ENCODE data around the gene OVCH1. TPM values are rescaled to one million over a fixed set of nuclear protein-coding genes. Genes with fewer than 3 reads are reported as not detected.

OVCH1 gene
- total RNA-seq, 1 experiment from 2014 or later: 0.04 TPM

DNA sequence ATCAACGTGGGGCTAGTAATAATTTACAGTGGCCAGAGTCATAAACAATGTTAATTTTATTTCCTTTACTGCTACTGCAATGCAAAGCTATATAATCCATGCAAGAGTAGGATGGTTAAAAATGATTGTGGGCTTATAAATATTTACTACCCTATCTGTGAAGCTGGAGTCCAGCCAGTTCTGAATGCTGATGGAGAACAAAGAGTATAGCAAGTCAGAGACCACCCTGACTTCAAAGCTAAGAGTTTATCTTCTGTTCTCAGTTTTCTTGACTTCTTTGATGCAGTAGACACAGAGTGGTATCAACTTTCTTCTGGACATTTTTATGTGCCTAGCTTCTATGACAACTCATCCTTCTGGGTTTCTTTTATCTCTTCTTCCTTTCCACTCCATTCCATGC, 34.0 kb upstream of the OVCH1 start (continued):
- no peak for TF ChIP-seq ERG (CRISPR knock-in tag; IDR thresholded peaks at IDR 0.05)

GRCh38 chr12:29530436-29530835, 33.0 kb upstream of the OVCH1 start:
- Mint-ChIP-seq H3K4me3 (no peak overlapping the region), H3K27ac (no peak overlapping the region), H3K27me3 (ENCODE audit: low read depth) (no peaks in the 10 kb centered on the region), H3K4me1 (0 out of 2 replicates have a peak, but pooled peaks cover 4% of the 10 kb centered on the region), H3K36me3 (no peaks in the 10 kb centered on the region), H3K9me3 (no peaks in the 10 kb centered on the region)
- ATAC-seq: no peak
- POLR2A ChIA-PET: no interaction called here
- no peak for DNase-seq (ENCODE audit: low spot score)
- CTCF ChIA-PET: interaction anchor here (1.0 kb wide), 1 partner anchor 363 kb away, joined by 3 read pairs; no protein-coding TSS in a partner anchor
- TF ChIP-seq NFATC4 (CRISPR knock-in tag; IDR thresholded peaks at IDR 0.05): no peak

DNA sequence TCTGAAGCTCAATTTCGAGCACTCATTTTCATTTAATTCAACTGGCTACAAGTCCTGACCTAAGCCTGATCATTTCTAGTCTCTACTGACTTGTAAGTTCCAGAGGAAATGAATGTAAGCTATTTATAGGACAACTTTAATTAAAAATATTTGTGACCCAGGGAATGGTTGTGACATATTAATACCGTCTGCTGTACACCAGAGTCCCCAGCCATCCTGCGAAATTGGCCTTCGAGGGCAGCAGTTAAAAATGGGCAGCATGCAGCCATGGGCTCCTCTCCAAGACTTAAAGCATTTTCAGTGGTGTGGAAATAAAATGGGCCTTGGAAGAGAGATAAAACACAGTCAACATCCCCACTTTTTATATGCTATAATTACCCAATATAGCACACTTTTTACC, 30.7 kb upstream of the OVCH1 start:
- Mint-ChIP-seq H3K4me1 (no peaks in the 10 kb centered on the region), H3K9me3 (no peaks in the 10 kb centered on the region), H3K27me3 (ENCODE audit: low read depth) (no peaks in the 10 kb centered on the region), H3K4me3 (no peak overlapping the region), H3K36me3 (no peaks in the 10 kb centered on the region), H3K27ac (no peak overlapping the region)
- ChIA-PET POLR2A (no interaction called here), CTCF (no interaction called here)
- DNase-seq (ENCODE audit: low spot score) (no peak), ATAC-seq (no peak)
- TF ChIP-seq MYBL2 (CRISPR knock-in tag; IDR thresholded peaks at IDR 0.05): no peak
- TF ChIP-seq, protein P1, sequence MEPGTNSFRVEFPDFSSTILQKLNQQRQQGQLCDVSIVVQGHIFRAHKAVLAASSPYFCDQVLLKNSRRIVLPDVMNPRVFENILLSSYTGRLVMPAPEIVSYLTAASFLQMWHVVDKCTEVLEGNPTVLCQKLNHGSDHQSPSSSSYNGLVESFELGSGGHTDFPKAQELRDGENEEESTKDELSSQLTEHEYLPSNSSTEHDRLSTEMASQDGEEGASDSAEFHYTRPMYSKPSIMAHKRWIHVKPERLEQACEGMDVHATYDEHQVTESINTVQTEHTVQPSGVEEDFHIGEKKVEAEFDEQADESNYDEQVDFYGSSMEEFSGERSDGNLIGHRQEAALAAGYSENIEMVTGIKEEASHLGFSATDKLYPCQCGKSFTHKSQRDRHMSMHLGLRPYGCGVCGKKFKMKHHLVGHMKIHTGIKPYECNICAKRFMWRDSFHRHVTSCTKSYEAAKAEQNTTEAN (CRISPR knock-in tag; IDR thresholded peaks at IDR 0.05): no peak
- no peak for TF ChIP-seq TEAD1 (CRISPR knock-in tag; IDR thresholded peaks at IDR 0.05)
- TF ChIP-seq CBFB (CRISPR knock-in tag; IDR thresholded peaks at IDR 0.05; ENCODE audit: low read depth): no peak
- no peak for TF ChIP-seq ATF1 (CRISPR knock-in tag; IDR thresholded peaks at IDR 0.05)
- no peak for TF ChIP-seq JAZF1 (CRISPR knock-in tag; IDR thresholded peaks at IDR 0.05)
- no peak for TF ChIP-seq RORB (CRISPR knock-in tag; IDR thresholded peaks at IDR 0.05)
- TF ChIP-seq FOXP1 (CRISPR knock-in tag; IDR thresholded peaks at IDR 0.05; ENCODE audit: borderline replicate concordance): no peak
- no peak for TF ChIP-seq SP1 (CRISPR knock-in tag; conservative IDR thresholded peaks at IDR 0.05)
- no peak for TF ChIP-seq ZNF263 (CRISPR knock-in tag; IDR thresholded peaks at IDR 0.05; ENCODE audit: low read depth)

GRCh38 chr12:29521951-29522350, 24.5 kb upstream of the OVCH1 start:
- no peak for TF ChIP-seq OVOL2 (CRISPR knock-in tag; IDR thresholded peaks at IDR 0.05; ENCODE audit: borderline replicate concordance)
- TF ChIP-seq GABPB1 (CRISPR knock-in tag; IDR thresholded peaks at IDR 0.05): no peak
- no peak for TF ChIP-seq ZNF281 (CRISPR knock-in tag; IDR thresholded peaks at IDR 0.05)
- TF ChIP-seq, protein P2, sequence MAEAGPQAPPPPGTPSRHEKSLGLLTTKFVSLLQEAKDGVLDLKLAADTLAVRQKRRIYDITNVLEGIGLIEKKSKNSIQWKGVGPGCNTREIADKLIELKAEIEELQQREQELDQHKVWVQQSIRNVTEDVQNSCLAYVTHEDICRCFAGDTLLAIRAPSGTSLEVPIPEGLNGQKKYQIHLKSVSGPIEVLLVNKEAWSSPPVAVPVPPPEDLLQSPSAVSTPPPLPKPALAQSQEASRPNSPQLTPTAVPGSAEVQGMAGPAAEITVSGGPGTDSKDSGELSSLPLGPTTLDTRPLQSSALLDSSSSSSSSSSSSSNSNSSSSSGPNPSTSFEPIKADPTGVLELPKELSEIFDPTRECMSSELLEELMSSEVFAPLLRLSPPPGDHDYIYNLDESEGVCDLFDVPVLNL (CRISPR knock-in tag; IDR thresholded peaks at IDR 0.05; ENCODE audit: borderline replicate concordance, low read depth): no peak
- TF ChIP-seq, protein P1 (CRISPR knock-in tag; IDR thresholded peaks at IDR 0.05): no peak
- TF ChIP-seq, protein P3, sequence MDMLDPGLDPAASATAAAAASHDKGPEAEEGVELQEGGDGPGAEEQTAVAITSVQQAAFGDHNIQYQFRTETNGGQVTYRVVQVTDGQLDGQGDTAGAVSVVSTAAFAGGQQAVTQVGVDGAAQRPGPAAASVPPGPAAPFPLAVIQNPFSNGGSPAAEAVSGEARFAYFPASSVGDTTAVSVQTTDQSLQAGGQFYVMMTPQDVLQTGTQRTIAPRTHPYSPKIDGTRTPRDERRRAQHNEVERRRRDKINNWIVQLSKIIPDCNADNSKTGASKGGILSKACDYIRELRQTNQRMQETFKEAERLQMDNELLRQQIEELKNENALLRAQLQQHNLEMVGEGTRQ (CRISPR knock-in tag; IDR thresholded peaks at IDR 0.05): no peak
- TF ChIP-seq ELF4 (CRISPR knock-in tag; IDR thresholded peaks at IDR 0.05; ENCODE audit: low read depth): no peak
- no peak for TF ChIP-seq ZBTB21 (CRISPR knock-in tag; IDR thresholded peaks at IDR 0.05; ENCODE audit: borderline replicate concordance)
- no peak for TF ChIP-seq TEAD1 (CRISPR knock-in tag; IDR thresholded peaks at IDR 0.05)
- TF ChIP-seq SMAD3 (CRISPR knock-in tag; IDR thresholded peaks at IDR 0.05; ENCODE audit: borderline replicate concordance): no peak
- TF ChIP-seq JUN (CRISPR knock-in tag; IDR thresholded peaks at IDR 0.05): no peak
- TF ChIP-seq ERG (CRISPR knock-in tag; IDR thresholded peaks at IDR 0.05): no peak
- DNase-seq (ENCODE audit: low spot score): no peak
- Mint-ChIP-seq H3K36me3 (no peaks in the 10 kb centered on the region), H3K4me1 (no peaks in the 10 kb centered on the region), H3K27ac (no peak overlapping the region), H3K27me3 (ENCODE audit: low read depth) (no peaks in the 10 kb centered on the region), H3K9me3 (no peaks in the 10 kb centered on the region), H3K4me3 (no peak overlapping the region)
- ChIA-PET POLR2A (no interaction called here), CTCF (no interaction called here)
- ATAC-seq: no peak
